HG03378 (cell line): ENCODE measurements around the gene CUEDC2.

Experiments used
- ATAC-seq: cut with Tn5 transposase; IDR thresholded peaks from one replicate; pipeline ENCODE4 v1.9.1; 2021; ENCODE audit warnings: mild to moderate bottlenecking, moderate library complexity; ENCODE audit not compliant: unreplicated experiment

CUEDC2 gene

GRCh38 chr10:102425444-102425843, 6.9 kb downstream of the CUEDC2 start:
- ATAC-seq: no peak

- ATAC-seq: no peak
Observed at GRCh38 chr10:102424916-102425315, 7.5 kb downstream of the CUEDC2 start.

GRCh38 chr10:102424145-102424544, 8.2 kb downstream of the CUEDC2 start:
- no peak for ATAC-seq

- no peak for ATAC-seq
Observed at GRCh38 chr10:102423372-102423968, 8.9 kb downstream of the CUEDC2 start.

- ATAC-seq: no peak
Observed at GRCh38 chr10:102422545-102423129, 9.7 kb downstream of the CUEDC2 start.

- ATAC-seq: no peak
Observed at GRCh38 chr10:102421757-102422512, 10.4 kb downstream of the CUEDC2 start.

- no peak for ATAC-seq
Observed at GRCh38 chr10:102421507-102421756, 10.9 kb downstream of the CUEDC2 start.

GRCh38 chr10:102420714-102421506, 11.5 kb downstream of the CUEDC2 start, which contains the start of gene FBXL15:
Gene FBXL15, plus strand, starts transcription at chr10:102420836. Its CDS starts 294 bp downstream, at chr10:102421130.
- peak; percentile 58 for ATAC-seq

- ATAC-seq: no peak
Observed at GRCh38 chr10:102420181-102420713, 12.1 kb downstream of the CUEDC2 start.

GRCh38 chr10:102419269-102420180, 12.8 kb downstream of the CUEDC2 start:
- no peak for ATAC-seq

GRCh38 chr10:102418622-102419268, 13.6 kb downstream of the CUEDC2 start, which contains the start of gene PSD:
Gene PSD, minus strand, starts transcription at chr10:102418785. Its CDS starts 1,747 bp downstream, at chr10:102417038.
- ATAC-seq: no peak

- no peak for ATAC-seq
Observed at GRCh38 chr10:102416695-102417094, 15.7 kb downstream of the CUEDC2 start.

- no peak for ATAC-seq
Observed at GRCh38 chr10:102416283-102416682, 16.1 kb downstream of the CUEDC2 start.

- no peak for ATAC-seq
Observed at GRCh38 chr10:102414749-102415148, 17.6 kb downstream of the CUEDC2 start.

- no peak for ATAC-seq
Observed at GRCh38 chr10:102413806-102414561, 18.4 kb downstream of the CUEDC2 start.

GRCh38 chr10:102413053-102413705, 19.2 kb downstream of the CUEDC2 start:
- ATAC-seq: no peak

- ATAC-seq: no peak
Observed at GRCh38 chr10:102412293-102412692, 20.1 kb downstream of the CUEDC2 start.
